Keratinocyte (primary cell): ENCODE data around the gene PLXNB2.

Experiments used
- CTCF ChIP-seq, 3 experiments: IDR thresholded peaks in 1 of 3; conservative IDR thresholded peaks in 1 of 3; optimal IDR thresholded peaks in 1 of 3; 2 replicates in 2 of 3; 3 replicates in 1 of 3; pipeline versions ENCODE3 to v1.5.1; 2011; ENCODE audit warnings: low read length in 3 of 3, mild to moderate bottlenecking in 3 of 3, moderate library complexity in 2 of 3, control low read depth in 1 of 3, inconsistent platforms in 1 of 3; ENCODE audit not compliant: insufficient read depth in 2 of 3; ENCODE audit errors: extremely low read depth in 1 of 3
- EZH2 ChIP-seq: IDR thresholded peaks from one replicate; pipeline ENCODE4 v1.6.1; 2012; ENCODE audit warnings: inconsistent platforms, mild to moderate bottlenecking, low read length, moderate library complexity

- TF ChIP-seq CTCF (optimal IDR thresholded peaks at IDR 0.05 in 1 of 3, IDR thresholded peaks at IDR 0.05 in 1 of 3, conservative IDR thresholded peaks at IDR 0.05 in 1 of 3; ENCODE audit: extremely low read depth in 1 of 3, insufficient read depth in 2 of 3, low read length in 3 of 3) (no peak), EZH2 (no peak)
Observed at GRCh38 chr22:50283821-50284220, 23.6 kb downstream of the PLXNB2 start.
